ENCODE measurements around the gene EIF4E3. TPM values are rescaled to one million over a fixed set of nuclear protein-coding genes. Genes with fewer than 3 reads are reported as not detected.

The EIF4E3 gene
- total and polyA plus RNA-seq, 2 of the 13 experiments (the other 11 are each of a cell fraction or from before 2014, with no cell fraction given) = 0.07 to 0.15 TPM

DNA sequence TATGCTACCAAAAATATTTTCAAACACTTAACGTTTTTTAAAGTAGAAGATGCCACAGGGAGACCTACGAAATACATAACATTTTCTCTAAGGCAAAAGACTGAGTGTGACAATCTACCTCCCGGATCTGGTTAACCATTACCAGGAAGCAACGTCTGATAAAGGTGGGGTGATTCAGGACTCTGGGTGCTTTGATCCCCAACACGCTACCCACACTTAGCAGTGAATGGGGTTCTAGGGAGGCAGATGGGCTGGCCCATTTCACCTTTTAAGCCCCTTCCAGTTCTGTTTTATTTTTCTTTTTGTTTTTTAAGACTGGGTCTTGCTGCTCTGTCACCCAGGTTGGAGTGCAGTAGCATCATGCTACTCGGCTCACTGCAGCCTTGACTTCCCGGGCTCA is 39.5 kb downstream of the EIF4E3 start (continued):
- TF ChIP-seq KAT2B (IDR thresholded peaks at IDR 0.05; ENCODE audit: borderline replicate concordance, low read depth, low read length) = no peak
- TF ChIP-seq CHCHD3 (CRISPR knock-in tag; IDR thresholded peaks at IDR 0.05) = no peak
- no peak for TF ChIP-seq POLR2AphosphoS5 (IDR thresholded peaks at IDR 0.05; ENCODE audit: low read depth, low read length)
- TF ChIP-seq THRA (CRISPR knock-in tag; IDR thresholded peaks at IDR 0.05; ENCODE audit: borderline replicate concordance) = no peak
- no peak for TF ChIP-seq SAFB2 (CRISPR knock-in tag; IDR thresholded peaks at IDR 0.05; ENCODE audit: borderline replicate concordance, low read depth)
- TF ChIP-seq TBP (CRISPR knock-in tag; IDR thresholded peaks at IDR 0.05) = no peak
- no peak for TF ChIP-seq NONO (IDR thresholded peaks at IDR 0.05)
- no peak for TF ChIP-seq NONO (CRISPR knock-in tag; conservative IDR thresholded peaks at IDR 0.05)
- TF ChIP-seq DR1 (CRISPR knock-in tag; IDR thresholded peaks at IDR 0.05) = no peak
- TF ChIP-seq ZIK1 (CRISPR knock-in tag; IDR thresholded peaks at IDR 0.05; ENCODE audit: borderline replicate concordance, low read depth) = no peak
- no peak for TF ChIP-seq DZIP1 (CRISPR knock-in tag; IDR thresholded peaks at IDR 0.05)
- TF ChIP-seq ZFP36 (IDR thresholded peaks at IDR 0.05; ENCODE audit: borderline replicate concordance, low read depth, low read length, partially characterized antibody) = no peak
- TF ChIP-seq ELF3 (CRISPR knock-in tag; IDR thresholded peaks at IDR 0.05) = no peak

All from HepG2 (cell line).